GM10266 (cell line): ENCODE measurements around the gene SIGLEC8.
"Not testable (repeated sequence)": the region's sequence is repeated elsewhere in the genome, so short reads cannot be mapped to it uniquely, and the experiment has no call there.

ENCODE experiments used
- DNase-seq: peaks from one replicate; pipeline ENCODE4 v3.0.0; 2012; ENCODE audit errors: extremely low spot score
- CTCF ChIP-seq: IDR thresholded peaks from 2 replicates; pipeline ENCODE4 v1.5.1; 2012; ENCODE audit warnings: mild to moderate bottlenecking, low read depth; ENCODE audit not compliant: control insufficient read depth, insufficient read depth; ENCODE audit errors: missing control alignments

Gene SIGLEC8

GRCh38 chr19:51427201-51427600 is 31.1 kb downstream of the SIGLEC8 start:
- TF ChIP-seq CTCF: no peak

GRCh38 chr19:51422053-51422448 is 36.2 kb downstream of the SIGLEC8 start:
- peak; percentile 98 for TF ChIP-seq CTCF
- peak; percentile 82 for DNase-seq

More at GRCh38 chr19:51427201-51427600, 31.1 kb downstream of the SIGLEC8 start:
- no peak for DNase-seq

- DNase-seq: no peak
Measured at GRCh38 chr19:51421229-51422052, 36.8 kb downstream of the SIGLEC8 start.

GRCh38 chr19:51420511-51420910 is 37.7 kb downstream of the SIGLEC8 start:
- DNase-seq: not testable (repeated sequence)

More at GRCh38 chr19:51421229-51422052, 36.8 kb downstream of the SIGLEC8 start:
- TF ChIP-seq CTCF: no peak

- DNase-seq: no peak
- TF ChIP-seq CTCF: no peak
Measured at GRCh38 chr19:51418707-51419106, 39.5 kb downstream of the SIGLEC8 start.

GRCh38 chr19:51417810-51418157 is 40.5 kb downstream of the SIGLEC8 start:
- DNase-seq: no peak
- no peak for TF ChIP-seq CTCF

GRCh38 chr19:51417107-51417809 is 41.0 kb downstream of the SIGLEC8 start, which contains the start of gene SIGLEC10:
TSS of gene SIGLEC10 (minus strand) at chr19:51417642. CDS start at chr19:51417581, 61 bp downstream.
- no peak for TF ChIP-seq CTCF
- DNase-seq: peak; percentile 68

- DNase-seq: not testable (repeated sequence)
Measured at GRCh38 chr19:51416422-51416821, 41.8 kb downstream of the SIGLEC8 start.
